ENCODE measurements around the gene PER1. TPM values are rescaled to one million over a fixed set of nuclear protein-coding genes. Genes with fewer than 3 reads are reported as not detected.
A peak's percentile ranks its signal among the peaks of the same experiment; 100 is the strongest.

Gene PER1
- total and polyA plus RNA-seq, 2 of the 8 experiments (the other 6 are each of a cell fraction or from before 2014, with no cell fraction given) = 9.6 to 38.0 TPM

GRCh38 chr17:8163978-8164814, 12.0 kb upstream of the PER1 start:
- Histone ChIP-seq H4K5ac (ENCODE audit: insufficient read length, low read depth, low read length) (peak overlapping the region; percentile 27), H3K36me3 (ENCODE audit: control insufficient read depth in 2 of 4, insufficient read depth in 4 of 4, low read length in 3 of 4) (peaks cover 0 to 10% (median 5%) of the 10 kb centered on the region in 4 experiments; a peak in 6 of 8 replicates), H3K56ac (replicated peaks; ENCODE audit: insufficient read length, low read depth, low read length) (peak overlapping the region; percentile 28), H4K8ac (ENCODE audit: extremely low read depth, insufficient read depth, low read length) (peak overlapping the region; percentile 100; the same call in 1 of the 2 replicates), H2BK20ac (ENCODE audit: low read length) (peak overlapping the region; percentile 82), H3K9me3 (ENCODE audit: insufficient read depth in 2 of 2, low read depth in 1 of 2, low read length in 1 of 2) (no peaks in the 10 kb centered on the region), H3K4me3 (ENCODE audit: extremely low read depth in 1 of 4, insufficient read depth in 2 of 4, low read depth in 3 of 4, low read length in 4 of 4) (peak overlapping the region in 2 of 4 experiments; percentile 19 to 97; a peak in 4 of 8 replicates), H3K14ac (ENCODE audit: insufficient read length) (no peak overlapping the region), H3K23ac (ENCODE audit: insufficient read length) (no peak overlapping the region), H2BK120ac (replicated peaks; ENCODE audit: low read depth, low read length) (peak overlapping the region; percentile 95), H2BK15ac (ENCODE audit: low read length) (peak overlapping the region; percentile 100; the same call in 1 of the 2 replicates), H3K4ac (replicated peaks; ENCODE audit: insufficient read length, low read depth, low read length) (peak overlapping the region; percentile 69), H2AK5ac (ENCODE audit: low read depth, low read length) (peak overlapping the region; percentile 88; the same call in 1 of the 2 replicates), H3K23me2 (ENCODE audit: low read depth, low read length) (peaks cover 16% of the 10 kb centered on the region), H4K20me1 (replicated peaks in 1 of 2; ENCODE audit: control insufficient read depth in 1 of 2, insufficient read depth in 2 of 2, low read length in 2 of 2) (peaks cover 8 to 9% of the 10 kb centered on the region in 2 experiments), H3K27ac (ENCODE audit: low read depth, low read length) (peak overlapping the region; percentile 99; the same call in 1 of the 2 replicates), H2AFZ (ENCODE audit: low read length) (peak overlapping the region; percentile 63; the same call in 1 of the 2 replicates), H3K79me1 (ENCODE audit: low read depth, low read length) (peaks cover 8% of the 10 kb centered on the region), H3K4me2 (ENCODE audit: insufficient read depth in 1 of 2, low read depth in 2 of 2, low read length in 2 of 2) (peak overlapping the region; percentile 85 to 95), H4K91ac (replicated peaks; ENCODE audit: insufficient read length, low read length) (peak overlapping the region; percentile 92), H3K4me1 (replicated peaks in 1 of 4; ENCODE audit: control insufficient read depth in 3 of 4, insufficient read depth in 4 of 4, low read length in 3 of 4) (peaks cover 4 to 25% (median 21%) of the 10 kb centered on the region in 4 experiments), H3K79me2 (ENCODE audit: control insufficient read depth in 1 of 2, insufficient read depth in 2 of 2, low read length in 2 of 2) (peaks cover 0 to 15% of the 10 kb centered on the region in 2 experiments; a peak in 2 of 4 replicates), H2BK5ac (ENCODE audit: low read depth, low read length) (peak overlapping the region; percentile 100), H2BK12ac (ENCODE audit: low read depth, low read length) (peak overlapping the region; percentile 96), H3K27me3 (replicated peaks in 1 of 4; ENCODE audit: control insufficient read depth in 3 of 4, extremely low read depth in 1 of 4, insufficient read depth in 3 of 4, low read length in 3 of 4) (no peaks in the 10 kb centered on the region), H3K18ac (ENCODE audit: extremely low read depth, low read length) (peak overlapping the region; percentile 95), H3K9ac (replicated peaks in 1 of 4; ENCODE audit: extremely low read depth in 1 of 4, low read depth in 3 of 4, low read length in 3 of 4) (peak overlapping the region in 3 of 4 experiments; percentile 57 to 78 (median 60); a peak in 6 of 7 replicates)
- WGBS, 2 experiments (ENCODE audit: extremely low coverage in 1 of 2, insufficient coverage in 1 of 2, insufficient read length in 1 of 2, insufficient replicate concordance in 2 of 2, low coverage in 1 of 2, low lambda C conversion rate in 2 of 2, missing lambda C conversion rate in 1 of 2) = 42% methylated on average over 13 of the region's 13 CpGs; no CpG with 5 or more reads in 1 of the 2 experiments
- CTCF ChIA-PET (ENCODE audit: partially characterized antibody) = interaction anchor here (0.6 to 1.4 kb wide), 8 partner anchors 17 to 174 kb away, joined by 3 to 5 read pairs (median 4); no protein-coding TSS in a partner anchor
- DNase-seq (ENCODE audit: low read depth in 1 of 2, low spot score in 2 of 2) (no peak), FAIRE-seq (no peak)
- TF ChIP-seq FOSL1 (IDR thresholded peaks at IDR 0.05; ENCODE audit: insufficient read depth, low read depth, low read length) (no peak), ATF3 (IDR thresholded peaks at IDR 0.05; ENCODE audit: insufficient read depth, low read depth, low read length) (0 out of 2 replicates have a peak, but pooled peaks have one; percentile 6)
- POLR2A ChIA-PET (ENCODE audit: partially characterized antibody) = interaction anchor here (0.6 to 15.7 kb wide), 20 partner anchors 10 to 477 kb away, joined by 3 to 289 read pairs (median 4); partner anchors contain the start of genes AURKB, BORCS6, PER1 and TMEM107

Data from H1 (cell line).